ENCODE data around the gene TMEM187.

TMEM187 gene

GRCh38 chrX:153947009-153947769, 25.4 kb upstream of the TMEM187 start:
- TF ChIP-seq, protein P1, sequence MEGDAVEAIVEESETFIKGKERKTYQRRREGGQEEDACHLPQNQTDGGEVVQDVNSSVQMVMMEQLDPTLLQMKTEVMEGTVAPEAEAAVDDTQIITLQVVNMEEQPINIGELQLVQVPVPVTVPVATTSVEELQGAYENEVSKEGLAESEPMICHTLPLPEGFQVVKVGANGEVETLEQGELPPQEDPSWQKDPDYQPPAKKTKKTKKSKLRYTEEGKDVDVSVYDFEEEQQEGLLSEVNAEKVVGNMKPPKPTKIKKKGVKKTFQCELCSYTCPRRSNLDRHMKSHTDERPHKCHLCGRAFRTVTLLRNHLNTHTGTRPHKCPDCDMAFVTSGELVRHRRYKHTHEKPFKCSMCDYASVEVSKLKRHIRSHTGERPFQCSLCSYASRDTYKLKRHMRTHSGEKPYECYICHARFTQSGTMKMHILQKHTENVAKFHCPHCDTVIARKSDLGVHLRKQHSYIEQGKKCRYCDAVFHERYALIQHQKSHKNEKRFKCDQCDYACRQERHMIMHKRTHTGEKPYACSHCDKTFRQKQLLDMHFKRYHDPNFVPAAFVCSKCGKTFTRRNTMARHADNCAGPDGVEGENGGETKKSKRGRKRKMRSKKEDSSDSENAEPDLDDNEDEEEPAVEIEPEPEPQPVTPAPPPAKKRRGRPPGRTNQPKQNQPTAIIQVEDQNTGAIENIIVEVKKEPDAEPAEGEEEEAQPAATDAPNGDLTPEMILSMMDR (IDR thresholded peaks at IDR 0.05): peak; percentile 76

DNA sequence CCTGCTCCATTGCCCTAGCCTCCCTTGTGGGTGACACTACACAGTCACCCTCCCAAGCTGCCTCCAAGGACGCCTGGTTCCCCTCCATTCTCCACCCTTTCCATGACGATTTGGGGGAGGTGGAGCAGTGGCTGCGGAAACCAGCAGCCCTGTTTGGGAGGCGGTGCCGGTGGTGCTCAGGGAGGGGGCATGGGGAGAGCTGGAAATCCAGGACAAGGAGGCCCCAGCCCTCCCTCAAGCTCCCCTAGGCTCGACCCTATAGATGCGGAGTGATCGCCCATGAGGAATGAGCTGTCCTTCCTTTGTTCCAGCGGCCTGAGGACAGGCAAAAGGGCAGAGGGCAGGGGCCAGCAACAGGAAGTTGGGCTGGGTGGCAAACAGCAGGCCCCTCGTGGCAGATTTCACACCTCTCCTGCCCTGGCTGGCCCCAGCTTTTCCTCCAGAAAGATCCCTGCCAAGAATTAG, 24.5 kb upstream of the TMEM187 start:
- TF ChIP-seq, protein P1 (IDR thresholded peaks at IDR 0.05): no peak

- TF ChIP-seq, protein P1 (IDR thresholded peaks at IDR 0.05): no peak
These were observed 23.4 kb upstream of the TMEM187 start for GRCh38 chrX:153948847-153949805.

GRCh38 chrX:153950127-153950526, 22.4 kb upstream of the TMEM187 start:
- TF ChIP-seq, protein P1 (IDR thresholded peaks at IDR 0.05): no peak

DNA sequence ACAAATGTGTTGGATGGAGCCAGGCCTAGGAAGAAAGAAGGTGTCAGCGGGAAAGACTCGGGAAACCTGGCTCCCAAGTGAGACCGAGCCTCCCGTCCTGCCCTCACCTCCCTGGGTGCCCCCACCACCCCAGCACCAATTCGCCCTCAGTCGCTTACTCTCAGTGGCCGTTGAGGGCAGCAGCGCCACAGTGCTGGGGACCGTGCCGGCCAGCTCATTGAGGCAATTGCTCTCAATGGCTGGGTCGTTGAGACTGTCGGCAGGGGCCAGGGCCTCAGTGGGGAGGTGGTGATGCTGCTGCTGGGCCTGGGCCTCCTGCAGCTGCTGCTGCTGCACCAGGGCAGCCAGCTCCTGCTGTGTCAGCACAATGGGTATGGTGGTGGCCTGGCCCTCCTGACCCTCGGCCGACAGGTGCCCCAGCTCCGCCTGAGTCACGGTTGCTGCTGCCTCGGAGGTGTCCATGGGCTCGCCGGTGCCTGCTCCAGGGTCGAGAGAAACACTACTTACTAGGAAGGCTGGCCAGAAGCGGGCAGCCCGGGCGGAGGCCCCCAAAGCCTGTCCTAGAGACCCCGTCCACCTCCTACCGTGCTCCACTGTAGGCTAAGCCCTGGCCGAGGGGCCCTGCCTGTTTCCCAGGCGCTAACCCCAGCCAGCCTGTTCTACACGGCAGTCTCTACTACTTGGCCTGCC, 20.7 kb upstream of the TMEM187 start:
- TF ChIP-seq, protein P1 (IDR thresholded peaks at IDR 0.05): no peak

GRCh38 chrX:153952373-153953026, 20.1 kb upstream of the TMEM187 start:
- TF ChIP-seq, protein P1 (IDR thresholded peaks at IDR 0.05): no peak
